Sigmoid colon (tissue), 4 donors: Measurements from ENCODE around the gene DSCAML1.

Experiments used
- POLR2AphosphoS5 ChIP-seq, 4 donors: sonication (generic); formaldehyde crosslinking; IDR thresholded peaks; one replicate each; pipeline ENCODE4 v1.6.1; 2017; ENCODE audit warnings: antibody characterized with exemption in 4 of 4
- TF ChIP-seq, protein P1 (sequence below), 4 experiments: fragments of 450-650 bp in 3 of 4; fragments of 200-600 bp in 1 of 4; IDR thresholded peaks; one replicate each; pipeline ENCODE4 v1.5.1; 2016 to 2019; ENCODE audit warnings: antibody characterized with exemption in 4 of 4, mild to moderate bottlenecking in 3 of 4, moderate library complexity in 2 of 4

GRCh38 chr11:117723277-117724024 is 73.6 kb downstream of the DSCAML1 start:
- TF ChIP-seq, protein P1, sequence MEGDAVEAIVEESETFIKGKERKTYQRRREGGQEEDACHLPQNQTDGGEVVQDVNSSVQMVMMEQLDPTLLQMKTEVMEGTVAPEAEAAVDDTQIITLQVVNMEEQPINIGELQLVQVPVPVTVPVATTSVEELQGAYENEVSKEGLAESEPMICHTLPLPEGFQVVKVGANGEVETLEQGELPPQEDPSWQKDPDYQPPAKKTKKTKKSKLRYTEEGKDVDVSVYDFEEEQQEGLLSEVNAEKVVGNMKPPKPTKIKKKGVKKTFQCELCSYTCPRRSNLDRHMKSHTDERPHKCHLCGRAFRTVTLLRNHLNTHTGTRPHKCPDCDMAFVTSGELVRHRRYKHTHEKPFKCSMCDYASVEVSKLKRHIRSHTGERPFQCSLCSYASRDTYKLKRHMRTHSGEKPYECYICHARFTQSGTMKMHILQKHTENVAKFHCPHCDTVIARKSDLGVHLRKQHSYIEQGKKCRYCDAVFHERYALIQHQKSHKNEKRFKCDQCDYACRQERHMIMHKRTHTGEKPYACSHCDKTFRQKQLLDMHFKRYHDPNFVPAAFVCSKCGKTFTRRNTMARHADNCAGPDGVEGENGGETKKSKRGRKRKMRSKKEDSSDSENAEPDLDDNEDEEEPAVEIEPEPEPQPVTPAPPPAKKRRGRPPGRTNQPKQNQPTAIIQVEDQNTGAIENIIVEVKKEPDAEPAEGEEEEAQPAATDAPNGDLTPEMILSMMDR (IDR thresholded peaks at IDR 0.05), result no peak
- TF ChIP-seq POLR2AphosphoS5 (IDR thresholded peaks at IDR 0.05), result no peak
